HUES48 (cell line): ENCODE measurements around the gene GBE1.

Source experiments
- H3K27ac ChIP-seq: one replicate; pipeline ENCODE4 v1.7.0; 2013; ENCODE audit warnings: low read depth, low read length, inconsistent platforms
- H3K27me3 ChIP-seq: 2 replicates; pipeline ENCODE4 v1.6.1; 2013; ENCODE audit warnings: mild to moderate bottlenecking, low read length; ENCODE audit not compliant: control insufficient read depth, insufficient read depth
- H3K36me3 ChIP-seq: 2 replicates; pipeline ENCODE4 v1.6.1; 2013; ENCODE audit warnings: low read length; ENCODE audit not compliant: control insufficient read depth, insufficient read depth
- H3K4me1 ChIP-seq: 2 replicates; pipeline ENCODE4 v1.6.1; 2013; ENCODE audit warnings: mild to moderate bottlenecking, low read length; ENCODE audit not compliant: control insufficient read depth, insufficient read depth
- H3K4me3 ChIP-seq: 2 replicates; pipeline ENCODE4 v1.5.1; 2013; ENCODE audit warnings: mild to moderate bottlenecking, low read depth, low read length
- H3K9ac ChIP-seq: 2 replicates; pipeline ENCODE4 v1.6.1; 2013; ENCODE audit warnings: mild to moderate bottlenecking, low read depth, low read length, moderate library complexity
- H3K9me3 ChIP-seq: 2 replicates; pipeline ENCODE4 v1.6.1; 2013; ENCODE audit warnings: low read length; ENCODE audit not compliant: control insufficient read depth, insufficient read depth

GBE1 gene

DNA sequence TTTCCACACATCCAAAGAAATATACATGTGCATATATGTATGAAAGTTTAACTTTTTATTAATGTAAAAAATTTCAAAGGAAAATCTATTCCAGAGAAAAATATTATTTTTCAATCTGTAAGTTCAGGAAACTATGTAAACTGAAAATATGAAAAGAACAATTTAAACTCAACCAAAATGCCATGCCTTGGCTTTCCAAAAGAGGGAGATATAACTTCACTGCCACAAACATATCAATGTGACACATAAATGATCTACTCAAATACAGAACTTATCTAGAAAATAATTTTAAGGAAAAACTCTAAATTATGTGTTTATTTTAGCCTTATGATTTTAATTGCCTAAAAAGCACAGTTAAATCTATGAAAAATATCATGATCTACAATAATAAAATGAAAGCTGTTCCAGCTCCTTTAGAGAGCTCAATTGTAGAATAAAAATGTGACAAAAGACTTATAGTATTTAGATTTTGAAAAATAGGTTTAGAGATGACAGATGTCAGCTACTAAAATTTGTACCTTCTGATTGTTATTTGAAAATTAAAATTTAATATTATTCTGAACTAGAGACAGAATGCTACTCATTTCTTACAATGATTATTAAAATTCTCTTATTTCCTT lies 94.8 kb downstream of the GBE1 start:
- H3K4me1 ChIP-seq = no peaks in the 10 kb centered on the region
- H3K27me3 ChIP-seq = no peaks in the 10 kb centered on the region
- H3K9me3 ChIP-seq = no peaks in the 10 kb centered on the region
- no peak overlapping the region for H3K4me3 ChIP-seq
- H3K27ac ChIP-seq = no peak overlapping the region
- no peaks in the 10 kb centered on the region for H3K36me3 ChIP-seq
- no peak overlapping the region for H3K9ac ChIP-seq

DNA sequence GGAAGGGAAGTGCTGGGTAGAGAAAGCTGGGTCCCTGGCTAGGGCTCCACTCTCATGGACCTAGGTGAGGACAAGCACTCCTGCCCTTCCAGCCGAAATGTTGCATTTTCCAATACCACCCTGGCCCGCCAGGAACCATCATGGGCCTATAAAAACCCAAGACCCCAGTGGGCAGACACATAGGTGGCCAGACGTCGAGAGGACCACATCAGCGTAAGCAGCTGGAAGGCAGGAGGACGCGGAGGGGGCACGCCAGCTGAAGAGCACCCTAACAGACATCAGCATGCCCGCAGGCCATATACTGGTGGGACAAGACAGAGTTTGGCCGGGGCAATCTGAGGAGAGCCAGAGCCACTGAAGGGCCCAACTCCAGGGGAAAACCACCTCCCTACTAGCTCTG lies 98.3 kb downstream of the GBE1 start:
- no peaks in the 10 kb centered on the region for H3K9me3 ChIP-seq
- no peak overlapping the region for H3K27ac ChIP-seq
- H3K4me1 ChIP-seq = no peaks in the 10 kb centered on the region
- H3K9ac ChIP-seq = no peak overlapping the region
- no peaks in the 10 kb centered on the region for H3K27me3 ChIP-seq
- H3K4me3 ChIP-seq = no peak overlapping the region
- no peaks in the 10 kb centered on the region for H3K36me3 ChIP-seq

DNA sequence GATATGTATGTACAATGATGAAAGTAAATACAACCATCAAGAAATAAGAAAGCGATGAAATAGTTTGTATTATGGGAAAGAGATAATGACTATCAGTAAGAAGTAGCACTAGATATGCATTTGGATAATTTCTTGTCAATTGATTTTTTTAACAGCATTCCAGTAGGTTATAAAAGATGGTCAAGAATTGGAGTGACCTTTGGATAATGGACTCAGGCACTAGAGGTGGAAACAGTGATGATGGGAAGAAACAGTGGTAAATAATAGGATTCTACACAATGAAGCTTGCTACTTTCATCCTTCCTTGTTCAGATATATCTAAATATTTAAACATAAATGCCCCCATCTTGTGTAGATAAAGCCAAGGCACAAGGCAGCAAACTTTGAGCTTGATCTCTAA lies 101.4 kb downstream of the GBE1 start:
- H3K36me3 ChIP-seq = no peaks in the 10 kb centered on the region
- H3K27me3 ChIP-seq = no peaks in the 10 kb centered on the region
- no peaks in the 10 kb centered on the region for H3K9me3 ChIP-seq
- no peak overlapping the region for H3K9ac ChIP-seq
- H3K4me3 ChIP-seq = no peak overlapping the region
- no peak overlapping the region for H3K27ac ChIP-seq
- H3K4me1 ChIP-seq = no peaks in the 10 kb centered on the region

GRCh38 chr3:81658322-81658997 lies 103.0 kb downstream of the GBE1 start:
- Histone ChIP-seq H3K27ac (no peak overlapping the region), H3K9me3 (no peaks in the 10 kb centered on the region), H3K9ac (no peak overlapping the region), H3K36me3 (no peaks in the 10 kb centered on the region), H3K27me3 (no peaks in the 10 kb centered on the region), H3K4me3 (no peak overlapping the region), H3K4me1 (no peaks in the 10 kb centered on the region)

- Histone ChIP-seq H3K36me3 (no peaks in the 10 kb centered on the region), H3K4me3 (no peak overlapping the region), H3K27me3 (no peaks in the 10 kb centered on the region), H3K27ac (no peak overlapping the region), H3K9ac (no peak overlapping the region), H3K9me3 (no peaks in the 10 kb centered on the region), H3K4me1 (no peaks in the 10 kb centered on the region)
These were observed 110.3 kb downstream of the GBE1 start for GRCh38 chr3:81651139-81651538.

GRCh38 chr3:81650187-81650586 lies 111.3 kb downstream of the GBE1 start:
- Histone ChIP-seq H3K27ac (no peak overlapping the region), H3K9ac (no peak overlapping the region), H3K4me1 (no peaks in the 10 kb centered on the region), H3K36me3 (no peaks in the 10 kb centered on the region), H3K9me3 (no peaks in the 10 kb centered on the region), H3K27me3 (no peaks in the 10 kb centered on the region), H3K4me3 (no peak overlapping the region)

GRCh38 chr3:81645248-81645647 lies 116.2 kb downstream of the GBE1 start:
- Histone ChIP-seq H3K4me3 (no peak overlapping the region), H3K4me1 (no peaks in the 10 kb centered on the region), H3K36me3 (no peaks in the 10 kb centered on the region), H3K9me3 (no peaks in the 10 kb centered on the region), H3K27me3 (no peaks in the 10 kb centered on the region), H3K9ac (no peak overlapping the region), H3K27ac (no peak overlapping the region)

- no peak overlapping the region for H3K27ac ChIP-seq
- no peaks in the 10 kb centered on the region for H3K4me1 ChIP-seq
- no peaks in the 10 kb centered on the region for H3K36me3 ChIP-seq
- H3K4me3 ChIP-seq = no peak overlapping the region
- H3K9ac ChIP-seq = no peak overlapping the region
- H3K9me3 ChIP-seq = no peaks in the 10 kb centered on the region
- no peaks in the 10 kb centered on the region for H3K27me3 ChIP-seq
These were observed 117.7 kb downstream of the GBE1 start for GRCh38 chr3:81643721-81644120.

- no peaks in the 10 kb centered on the region for H3K27me3 ChIP-seq
- no peaks in the 10 kb centered on the region for H3K9me3 ChIP-seq
- no peak overlapping the region for H3K9ac ChIP-seq
- H3K4me1 ChIP-seq = no peaks in the 10 kb centered on the region
- H3K27ac ChIP-seq = no peak overlapping the region
- H3K4me3 ChIP-seq = no peak overlapping the region
- H3K36me3 ChIP-seq = no peaks in the 10 kb centered on the region
These were observed 123.0 kb downstream of the GBE1 start for GRCh38 chr3:81638480-81638879.

DNA sequence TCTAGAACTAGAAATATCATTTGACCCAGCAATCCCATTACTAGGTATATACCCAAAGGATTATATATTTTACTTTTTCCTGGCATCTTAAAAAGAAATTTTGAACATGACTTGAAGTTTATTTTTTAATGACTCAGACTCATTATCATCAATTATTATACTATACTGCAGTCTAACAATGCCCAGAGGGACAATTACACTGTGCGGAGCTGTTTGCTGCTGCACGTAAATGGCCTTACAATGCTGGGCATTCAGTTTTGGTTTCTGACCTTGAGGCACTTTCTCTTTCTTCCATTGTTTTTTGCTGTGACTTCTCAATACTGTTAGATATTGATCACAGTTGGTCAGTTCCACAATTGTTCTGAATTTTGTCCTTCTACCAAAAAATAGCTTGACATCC lies 128.8 kb downstream of the GBE1 start:
- H3K9me3 ChIP-seq = no peaks in the 10 kb centered on the region
- H3K4me3 ChIP-seq = no peak overlapping the region
- no peaks in the 10 kb centered on the region for H3K27me3 ChIP-seq
- H3K27ac ChIP-seq = no peak overlapping the region
- H3K4me1 ChIP-seq = no peaks in the 10 kb centered on the region
- H3K36me3 ChIP-seq = no peaks in the 10 kb centered on the region
- no peak overlapping the region for H3K9ac ChIP-seq

DNA sequence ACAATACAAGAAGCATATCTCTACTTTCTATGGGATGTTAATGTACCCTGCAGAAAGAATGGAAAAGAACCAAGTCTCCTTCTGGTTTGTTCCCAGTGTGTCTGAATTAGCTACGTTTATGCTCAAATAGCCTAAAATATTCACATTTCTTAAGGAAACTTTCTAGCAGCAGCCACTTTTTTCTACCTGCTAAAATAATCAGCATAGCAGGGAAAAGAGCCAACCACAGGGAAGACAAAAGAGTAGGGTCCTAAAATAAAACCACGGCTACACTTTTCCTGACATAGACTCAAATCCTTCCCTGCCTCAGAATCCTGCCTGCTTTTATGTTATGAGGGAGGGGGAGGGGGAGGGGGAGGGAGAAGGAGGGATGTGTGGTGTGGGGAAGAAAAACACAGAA lies 136.7 kb downstream of the GBE1 start:
- Histone ChIP-seq H3K36me3 (no peaks in the 10 kb centered on the region), H3K4me3 (no peak overlapping the region), H3K4me1 (peaks cover 40% of the 10 kb centered on the region), H3K9ac (no peak overlapping the region), H3K9me3 (no peaks in the 10 kb centered on the region), H3K27me3 (no peaks in the 10 kb centered on the region), H3K27ac (no peak overlapping the region)
